ENCODE data around the gene ZFP3.
"Not testable (repeated sequence)": the region's sequence is repeated elsewhere in the genome, so short reads cannot be mapped to it uniquely, and the experiment has no call there.

Gene ZFP3

DNA sequence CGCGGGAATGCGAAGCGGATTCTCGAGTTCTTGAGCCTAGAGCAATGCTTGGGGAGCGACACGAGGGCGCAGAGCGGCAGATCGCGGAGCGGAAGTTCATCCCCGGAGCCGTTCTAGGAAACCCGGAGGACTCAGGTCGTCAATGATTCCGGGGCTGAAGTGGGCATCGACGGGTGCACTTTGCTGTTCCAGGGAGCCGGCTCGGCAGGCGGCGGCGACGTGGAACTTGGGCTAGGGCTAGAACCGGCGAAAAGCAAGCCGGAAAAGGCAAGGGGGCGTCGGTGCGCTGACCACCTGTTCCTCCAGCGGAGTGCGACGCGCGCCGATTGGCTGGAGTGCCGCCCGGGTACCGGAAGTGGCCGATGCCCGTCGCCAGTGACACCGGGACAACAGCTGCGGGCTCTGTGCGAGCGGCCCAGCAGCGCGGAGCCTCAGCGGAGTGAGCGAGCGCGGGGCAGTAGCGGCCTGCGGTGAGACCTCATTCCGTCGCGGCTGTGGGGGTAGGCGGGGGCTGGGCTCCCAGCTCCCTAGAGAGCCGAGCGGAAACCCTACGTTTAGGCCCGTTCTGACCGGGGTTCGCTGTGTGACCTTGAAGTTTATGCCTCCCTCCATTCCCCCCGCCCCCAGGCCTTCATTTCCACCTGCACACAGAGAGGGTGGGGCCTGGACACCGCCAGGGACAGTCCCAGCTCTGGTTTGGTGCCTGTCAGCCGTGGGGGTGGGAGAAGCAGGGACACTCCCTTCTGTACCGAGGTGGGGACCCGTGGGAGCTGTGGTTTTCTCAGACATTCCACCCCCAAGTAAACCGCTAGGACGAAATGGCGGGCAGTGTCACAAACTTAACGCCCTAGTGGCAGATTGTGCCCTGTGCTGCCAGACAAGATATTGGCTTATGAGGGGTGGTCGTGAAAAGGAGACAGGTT lies at the start of gene ZFP3:
Gene ZFP3, plus strand, starts transcription at position 362 of the 923 bp plus-strand sequence. CDS start 13,038 bp downstream, outside the sequence.
- FAIRE-seq = no peak

DNA sequence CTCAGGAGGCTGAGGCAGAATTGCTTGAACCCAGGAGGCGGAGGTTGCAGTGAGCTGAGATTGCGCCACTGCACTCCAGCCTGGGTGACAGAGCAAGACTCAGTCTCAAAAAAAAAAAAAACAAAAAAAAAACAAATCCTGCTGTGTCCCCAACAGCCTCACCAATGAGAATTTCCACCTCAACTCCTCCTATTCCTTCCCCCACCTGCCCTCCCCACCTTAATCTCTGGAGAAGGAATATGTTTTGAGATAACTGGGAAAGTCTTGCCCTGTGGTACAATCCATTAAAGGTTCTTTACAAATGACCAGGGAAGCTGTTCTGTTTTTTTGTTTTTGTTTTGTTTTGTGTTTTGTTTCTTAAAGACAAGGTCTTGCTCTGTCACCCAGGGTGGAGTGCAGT lies 48.1 kb upstream of the ZFP3 start:
- not testable (repeated sequence) for FAIRE-seq

GRCh38 chr17:5031365-5032082 lies 46.7 kb upstream of the ZFP3 start:
- FAIRE-seq = no peak

GRCh38 chr17:5032865-5033264 lies 45.4 kb upstream of the ZFP3 start:
- no peak for FAIRE-seq

DNA sequence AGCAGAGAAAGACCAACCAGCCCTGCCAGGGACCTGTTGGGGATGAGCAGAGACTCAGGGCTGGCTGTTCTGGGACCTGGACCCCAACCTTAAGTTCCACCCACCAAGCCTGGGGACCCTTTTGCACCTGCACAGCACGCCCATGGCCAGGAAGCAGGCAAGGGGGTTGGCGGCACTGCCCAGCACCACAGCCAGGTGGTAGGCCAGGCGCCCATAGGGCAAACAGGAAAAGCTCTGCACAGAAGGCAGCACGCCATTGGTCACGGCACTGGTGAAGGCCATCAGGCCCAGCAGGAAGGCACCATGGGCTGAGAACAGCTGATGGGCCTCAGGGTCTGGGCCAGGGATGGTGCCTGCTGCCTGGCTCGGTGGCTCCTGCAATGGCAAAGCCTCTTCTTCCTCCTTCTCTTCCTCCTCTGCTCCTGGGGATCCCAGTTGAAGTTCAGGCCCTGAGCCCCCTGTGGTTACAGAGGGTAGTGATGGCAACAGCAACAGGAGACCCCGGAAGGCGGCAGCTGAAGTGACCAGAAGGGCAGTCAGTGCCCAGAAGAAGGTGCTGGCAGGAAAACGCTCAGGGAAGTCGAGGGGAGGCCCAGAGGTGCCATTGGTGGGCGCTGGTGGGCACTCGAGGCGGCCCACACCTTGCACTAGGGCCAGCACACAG lies 44.8 kb upstream of the ZFP3 start:
- FAIRE-seq = no peak

DNA sequence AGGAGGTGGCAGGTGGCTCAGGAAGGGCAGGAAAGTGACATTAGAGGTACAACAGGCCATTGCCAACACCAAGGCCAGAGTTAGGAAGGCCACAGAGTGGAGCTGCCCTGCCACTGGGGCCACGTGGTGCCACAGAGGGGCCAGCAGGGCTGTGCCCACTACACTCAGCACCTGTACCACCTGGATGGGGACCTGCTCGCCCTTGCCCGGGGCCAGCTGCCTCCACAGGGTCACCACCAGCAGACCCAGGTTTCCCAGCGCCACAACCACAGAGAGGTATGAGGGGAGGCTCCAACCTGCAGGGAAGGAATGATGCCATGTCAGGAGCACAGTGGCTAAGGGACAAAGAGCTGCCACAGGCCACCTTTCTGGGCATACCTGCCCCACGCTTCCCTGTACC lies 44.2 kb upstream of the ZFP3 start:
- no peak for FAIRE-seq

DNA sequence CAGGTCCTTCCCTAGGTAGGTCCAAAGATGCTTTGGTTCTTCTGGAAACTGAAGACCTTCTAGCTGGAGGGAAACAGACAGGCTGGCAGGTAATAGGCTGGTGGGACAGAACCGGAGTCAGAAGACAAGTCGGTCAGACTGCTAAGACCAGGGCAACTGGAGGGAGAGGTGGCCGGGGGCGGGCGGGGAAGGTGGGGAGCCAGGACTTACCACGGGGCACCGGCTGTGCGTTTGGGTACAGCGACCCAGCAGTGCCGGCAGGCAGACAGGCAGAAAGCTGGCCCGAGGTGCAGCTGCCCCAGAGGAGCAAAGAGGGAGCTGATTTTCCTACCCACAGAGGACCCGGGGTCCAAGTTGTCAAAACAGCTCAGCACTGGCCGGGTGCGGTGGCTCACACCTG lies 43.6 kb upstream of the ZFP3 start:
- no peak for FAIRE-seq

DNA sequence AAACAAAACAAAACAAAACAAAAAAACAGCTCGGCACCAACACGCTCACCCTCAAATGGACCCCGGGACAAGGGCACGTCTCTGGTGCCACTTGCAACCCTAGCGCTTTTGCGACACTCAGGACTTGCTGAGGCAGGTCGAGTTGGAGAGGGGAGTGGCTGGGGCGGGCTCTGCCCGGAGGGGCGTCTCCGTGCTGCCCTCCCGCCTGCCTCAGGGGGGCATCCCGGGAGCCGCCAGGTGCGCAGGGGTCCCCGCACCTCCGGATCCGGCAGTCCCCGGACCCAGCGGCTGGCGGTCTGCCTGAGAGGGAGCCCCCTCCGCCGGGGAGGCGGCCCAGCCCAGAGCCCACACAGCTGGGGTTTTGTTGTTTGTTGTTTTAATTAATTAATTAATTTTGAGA lies 43.0 kb upstream of the ZFP3 start, which contains the start of gene SLC52A1:
Gene SLC52A1, minus strand, starts transcription at position 112 of the 400 bp plus-strand sequence. CDS start 820 bp downstream, outside the sequence.
- no peak for FAIRE-seq

DNA sequence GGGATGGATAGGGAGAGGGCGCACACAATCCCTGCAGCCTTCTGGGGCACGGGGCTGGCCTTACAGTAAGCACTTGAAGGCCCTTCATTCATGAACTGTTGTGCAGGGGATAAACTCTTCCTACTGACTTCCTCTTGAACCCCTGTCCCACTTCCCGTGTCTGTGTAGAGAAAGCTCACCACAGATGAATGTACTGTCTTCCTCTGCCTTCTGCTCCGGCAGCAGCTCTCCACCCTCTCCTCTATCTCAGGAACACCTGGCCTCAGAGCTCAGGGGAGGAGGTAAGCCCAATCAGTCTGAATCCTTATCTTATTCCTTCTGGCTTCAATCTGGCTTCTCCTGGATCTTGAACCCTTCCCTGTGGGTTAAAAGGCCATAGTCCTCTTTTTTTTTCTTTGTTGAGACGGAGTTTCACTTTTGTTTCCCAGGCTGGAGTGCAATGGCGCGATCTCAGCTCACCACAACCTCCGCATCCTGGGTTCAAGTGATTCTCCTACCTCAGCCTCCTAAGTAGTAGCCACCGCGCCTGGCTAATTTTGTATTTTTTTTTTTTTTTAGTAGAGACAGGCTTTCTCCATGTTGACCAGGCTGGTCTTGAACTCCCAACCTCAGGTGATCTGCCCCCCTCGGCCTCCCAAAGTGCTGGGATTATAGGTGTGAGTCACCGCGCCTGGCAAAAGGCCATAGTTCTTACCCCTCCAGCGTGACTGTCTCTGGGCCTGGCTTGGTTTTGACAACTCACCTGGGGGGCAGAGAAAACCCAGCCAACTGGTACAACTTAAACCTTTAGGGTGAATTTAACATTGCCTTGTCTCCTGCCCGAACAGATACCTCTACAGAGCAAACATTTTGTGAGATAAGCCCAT lies 35.9 kb upstream of the ZFP3 start:
- FAIRE-seq = no peak

DNA sequence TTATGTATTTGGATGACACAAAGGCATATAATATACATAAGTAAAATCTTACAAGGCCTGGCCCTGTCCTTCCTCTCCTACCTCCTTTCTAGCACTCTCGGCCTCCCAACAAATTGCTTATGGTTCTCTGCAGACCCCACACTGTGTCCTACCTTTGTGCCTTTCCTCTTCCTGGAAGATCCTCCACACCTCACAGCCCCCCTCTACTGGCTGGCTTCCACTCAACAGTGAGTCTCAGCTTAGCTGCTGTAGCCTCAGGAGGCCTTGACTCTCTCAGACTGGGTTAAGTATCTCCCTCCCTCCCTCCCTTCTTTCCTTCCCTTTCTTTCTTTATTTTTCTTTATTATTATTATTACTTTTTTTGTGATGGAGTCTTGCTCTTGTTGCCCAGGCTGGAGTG lies 34.7 kb upstream of the ZFP3 start:
- FAIRE-seq = no peak

DNA sequence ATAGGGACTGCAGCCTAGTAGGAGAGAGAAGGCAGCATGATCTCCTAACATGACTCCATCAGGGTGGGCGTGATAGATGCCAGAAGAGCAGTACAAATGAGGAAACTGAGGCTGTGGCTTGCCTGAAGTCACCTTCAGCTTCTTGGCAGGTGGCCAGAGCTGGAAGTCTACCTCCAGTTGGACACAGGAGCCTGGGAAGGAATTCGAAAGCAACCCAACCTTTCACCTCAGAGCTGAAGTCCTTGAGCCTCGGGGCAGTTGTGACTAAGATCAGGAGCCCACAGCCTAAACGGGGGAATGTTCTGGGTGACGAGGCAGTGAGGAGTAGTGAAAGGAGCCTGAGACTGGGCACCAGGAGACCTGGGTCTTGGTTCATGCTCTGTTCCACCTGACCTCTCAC lies 33.6 kb upstream of the ZFP3 start:
- FAIRE-seq = no peak

DNA sequence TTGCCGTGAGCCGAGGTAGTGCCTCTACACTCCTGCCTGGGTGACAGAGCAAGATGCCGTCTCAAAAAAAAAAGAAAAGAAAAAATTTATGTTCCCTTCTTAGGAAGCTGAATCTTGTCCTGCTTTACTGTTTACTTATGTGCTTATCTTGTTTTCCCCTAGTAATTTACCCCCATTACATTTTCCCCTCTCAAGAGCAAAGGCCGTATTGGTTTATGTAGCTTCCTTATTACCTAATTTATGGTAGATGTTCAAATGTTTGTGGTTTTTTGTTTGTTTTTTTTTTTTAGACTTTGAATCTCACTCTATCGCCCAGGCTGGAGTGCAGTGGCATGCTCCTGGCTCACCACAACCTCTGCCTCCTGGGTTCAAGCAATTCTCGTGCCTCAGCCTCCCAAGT lies 32.8 kb upstream of the ZFP3 start:
- no peak for FAIRE-seq

DNA sequence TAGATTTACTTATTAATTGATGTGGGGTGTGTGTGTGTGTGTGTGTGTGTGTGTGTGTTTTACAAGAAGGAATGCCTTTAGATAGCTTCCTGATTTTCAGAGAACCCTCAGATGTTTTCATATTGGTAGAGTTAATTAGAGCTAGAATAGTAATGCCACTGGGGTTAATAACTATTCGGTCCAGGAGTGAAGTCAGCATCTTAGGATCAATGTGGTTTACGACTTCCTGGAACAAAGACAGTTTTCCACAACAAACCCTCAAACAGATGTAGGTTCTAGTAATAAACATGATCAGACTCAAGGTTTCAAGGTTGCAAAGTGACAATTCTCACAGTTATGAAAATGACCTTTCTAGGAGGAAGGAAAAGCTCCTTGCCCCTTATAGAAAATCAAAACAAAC lies 30.8 kb upstream of the ZFP3 start:
- FAIRE-seq = no peak

- FAIRE-seq = no peak
Observed at GRCh38 chr17:5049314-5049841, 28.9 kb upstream of the ZFP3 start.

DNA sequence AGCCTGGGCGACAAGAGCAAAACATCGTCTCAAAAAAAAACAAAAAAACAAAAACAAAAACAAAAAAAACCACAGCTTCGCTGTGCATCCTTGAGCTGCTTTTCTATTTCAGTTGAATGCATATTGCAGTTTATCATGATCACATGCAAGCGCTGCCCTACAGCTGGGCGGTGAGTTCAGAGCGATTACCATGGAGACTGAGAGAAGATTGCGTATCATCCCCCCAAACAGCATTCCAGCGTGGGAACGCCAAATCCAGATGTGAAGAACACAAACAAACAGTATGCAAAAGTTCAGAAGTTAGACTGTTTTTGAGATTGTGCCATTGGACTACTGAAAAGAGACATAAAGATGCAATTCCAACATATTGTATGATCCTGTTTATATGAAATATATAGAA lies 28.0 kb upstream of the ZFP3 start:
- FAIRE-seq = no peak

DNA sequence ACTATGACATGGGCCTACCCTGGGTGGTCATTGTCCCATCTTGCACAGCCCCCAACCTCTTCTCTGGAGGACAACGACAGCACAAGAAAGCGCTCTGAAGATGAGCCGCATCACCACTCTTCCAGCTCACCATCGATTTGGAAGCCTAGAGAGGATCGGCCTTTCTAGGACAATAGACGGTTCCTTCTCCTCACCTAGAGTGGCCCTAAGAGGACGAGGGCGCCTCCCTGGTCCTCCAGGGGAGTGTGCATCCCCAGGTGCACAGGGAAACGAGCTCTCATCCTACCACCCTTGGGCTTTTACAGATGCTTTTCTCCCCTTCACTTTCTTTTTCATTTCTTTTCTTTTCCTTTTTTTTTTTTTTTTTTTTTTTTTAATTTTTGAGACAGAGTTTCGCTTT lies 22.7 kb upstream of the ZFP3 start:
- FAIRE-seq = no peak

DNA sequence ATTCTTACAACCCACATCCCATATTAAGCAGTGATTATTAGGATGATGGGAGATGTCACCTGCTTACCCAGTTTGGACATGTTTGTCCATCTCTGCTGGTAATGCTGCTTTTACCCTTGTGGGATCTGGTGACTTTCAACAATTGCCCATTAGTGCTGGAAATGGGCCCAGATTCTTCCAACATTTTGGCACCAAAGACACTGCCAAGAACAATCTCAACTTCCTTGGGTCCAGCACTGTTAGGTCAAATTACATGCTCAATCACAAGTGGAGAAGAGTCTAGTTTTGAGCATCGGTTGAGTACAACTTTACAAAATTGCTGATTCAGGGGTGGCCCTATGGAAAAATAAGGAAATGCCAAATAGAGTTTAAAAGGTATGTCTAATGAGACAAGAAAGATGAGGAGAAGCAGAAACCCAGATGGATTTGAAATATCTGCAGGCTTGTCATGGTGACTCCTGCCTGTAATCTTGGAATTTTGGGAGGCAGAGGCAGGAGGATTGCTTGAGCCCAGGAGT lies 13.0 kb upstream of the ZFP3 start:
- no peak for FAIRE-seq

DNA sequence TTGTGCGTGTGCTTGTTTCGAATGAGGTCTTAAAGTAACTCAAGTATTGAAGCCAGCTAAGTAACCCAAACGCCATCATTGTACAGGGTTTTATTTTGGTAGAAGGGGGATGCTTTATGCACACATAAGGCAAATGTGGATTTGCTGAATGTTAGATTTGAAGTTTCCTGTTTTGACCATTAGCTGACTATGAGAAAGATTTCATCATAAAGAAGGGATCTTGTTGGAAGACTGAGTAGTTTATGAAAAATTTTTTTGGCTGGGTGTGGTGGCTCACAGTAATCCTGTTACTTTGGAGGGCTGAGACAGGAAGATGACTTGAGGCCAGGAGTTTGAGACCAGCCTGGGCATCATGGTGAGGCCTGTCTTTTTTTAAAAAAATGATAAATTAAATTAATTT lies 10.0 kb upstream of the ZFP3 start:
- no peak for FAIRE-seq

- no peak for FAIRE-seq
Observed at GRCh38 chr17:5069724-5070123, 8.5 kb upstream of the ZFP3 start.

- not testable (repeated sequence) for FAIRE-seq
Observed at GRCh38 chr17:5075472-5075871, 2.8 kb upstream of the ZFP3 start.

GRCh38 chr17:5077275-5077674 lies 992 bp upstream of the ZFP3 start:
- FAIRE-seq = not testable (repeated sequence)

- FAIRE-seq = no peak
Observed at GRCh38 chr17:5077781-5078105, 524 bp upstream of the ZFP3 start.
